H1 (cell line): ENCODE results near the gene GULP1.

ENCODE experiments used
- CEBPB ChIP-seq: IDR thresholded peaks from 2 replicates; pipeline ENCODE4 v1.6.1; 2012; ENCODE audit warnings: low read depth, low read length
- EZH2 ChIP-seq: fragments of 200-600 bp; sonication (generic); IDR thresholded peaks from 2 replicates; pipeline ENCODE4 v1.7.1; 2012; ENCODE audit warnings: low read depth, mild to moderate bottlenecking, moderate library complexity, low read length, inconsistent platforms; ENCODE audit not compliant: severe bottlenecking

DNA sequence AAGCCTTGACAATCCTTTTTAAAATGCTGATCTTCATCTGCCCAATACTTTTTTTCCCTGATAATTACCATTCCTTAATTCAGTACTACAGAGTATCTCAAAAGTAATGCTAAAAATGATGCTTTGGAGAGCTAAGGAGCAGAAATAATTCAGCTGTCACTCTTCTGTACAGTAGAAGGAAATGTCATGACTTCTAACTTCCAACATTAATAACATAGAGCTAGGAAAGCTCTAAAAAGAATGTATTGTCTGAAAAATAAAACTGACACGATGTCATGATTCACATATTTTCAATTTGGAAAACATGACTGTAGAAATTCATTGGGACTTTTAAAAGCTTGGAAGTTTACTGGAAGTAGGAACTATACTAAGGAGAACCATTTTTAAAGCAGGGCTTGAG lies 212.3 kb downstream of the GULP1 start:
- TF ChIP-seq CEBPB (no peak), EZH2 (no peak)
